ENCODE data around the gene TMEM178A.

TMEM178A gene

DNA sequence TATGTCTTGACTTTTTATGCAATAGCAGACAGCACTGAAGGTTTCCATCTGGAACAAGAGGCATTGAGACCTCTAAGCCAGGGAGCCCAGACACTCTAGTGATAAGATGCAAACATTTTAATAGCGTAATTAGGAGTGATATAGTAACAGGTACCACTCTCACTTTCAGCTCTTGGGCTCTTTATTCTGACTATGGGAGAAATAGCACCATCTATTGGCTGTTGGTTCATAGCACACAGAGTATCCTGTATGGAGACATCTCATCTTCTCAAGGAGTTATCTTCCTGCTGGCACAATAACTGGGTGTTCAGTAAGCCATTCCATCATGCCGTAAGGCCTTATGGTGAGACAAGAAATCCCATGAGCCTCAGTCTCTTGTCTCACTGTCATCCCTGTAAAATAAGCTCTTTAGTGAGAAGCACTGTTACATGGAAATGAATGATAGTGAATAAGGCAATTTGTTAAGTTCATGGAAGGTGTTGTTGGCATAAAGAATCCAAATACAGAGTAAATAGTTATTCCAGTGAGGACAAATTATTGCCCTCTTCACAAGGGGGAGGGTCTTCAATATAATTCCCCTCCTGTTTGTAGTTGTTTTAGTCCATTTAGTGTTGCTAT lies 65.1 kb downstream of the TMEM178A start:
- TF ChIP-seq ZFX (IDR thresholded peaks at IDR 0.05; ENCODE audit: borderline replicate concordance): no peak
- TF ChIP-seq, protein P1, sequence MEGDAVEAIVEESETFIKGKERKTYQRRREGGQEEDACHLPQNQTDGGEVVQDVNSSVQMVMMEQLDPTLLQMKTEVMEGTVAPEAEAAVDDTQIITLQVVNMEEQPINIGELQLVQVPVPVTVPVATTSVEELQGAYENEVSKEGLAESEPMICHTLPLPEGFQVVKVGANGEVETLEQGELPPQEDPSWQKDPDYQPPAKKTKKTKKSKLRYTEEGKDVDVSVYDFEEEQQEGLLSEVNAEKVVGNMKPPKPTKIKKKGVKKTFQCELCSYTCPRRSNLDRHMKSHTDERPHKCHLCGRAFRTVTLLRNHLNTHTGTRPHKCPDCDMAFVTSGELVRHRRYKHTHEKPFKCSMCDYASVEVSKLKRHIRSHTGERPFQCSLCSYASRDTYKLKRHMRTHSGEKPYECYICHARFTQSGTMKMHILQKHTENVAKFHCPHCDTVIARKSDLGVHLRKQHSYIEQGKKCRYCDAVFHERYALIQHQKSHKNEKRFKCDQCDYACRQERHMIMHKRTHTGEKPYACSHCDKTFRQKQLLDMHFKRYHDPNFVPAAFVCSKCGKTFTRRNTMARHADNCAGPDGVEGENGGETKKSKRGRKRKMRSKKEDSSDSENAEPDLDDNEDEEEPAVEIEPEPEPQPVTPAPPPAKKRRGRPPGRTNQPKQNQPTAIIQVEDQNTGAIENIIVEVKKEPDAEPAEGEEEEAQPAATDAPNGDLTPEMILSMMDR (IDR thresholded peaks at IDR 0.05): peak; percentile 71
- H3K27ac ChIP-seq: no peak overlapping the region

DNA sequence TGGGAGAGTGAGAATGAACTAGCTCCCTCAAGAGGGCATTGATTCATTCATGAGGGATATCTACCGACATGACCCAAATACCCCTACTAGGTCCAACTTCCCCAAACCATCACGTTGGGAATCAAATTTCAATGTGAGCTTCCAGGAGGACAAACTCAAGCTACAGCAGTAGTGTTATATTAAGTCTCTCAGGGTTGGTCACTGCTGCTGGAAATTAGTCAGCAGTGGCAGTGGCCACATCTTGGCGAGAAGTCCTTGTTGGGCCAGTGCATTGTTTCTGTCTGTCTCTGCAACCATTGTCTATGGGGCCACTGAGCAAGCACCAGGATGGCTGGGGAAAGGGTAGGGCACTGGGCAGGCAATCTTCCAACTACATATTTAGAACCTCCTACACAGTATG lies 65.8 kb downstream of the TMEM178A start:
- TF ChIP-seq ZFX (IDR thresholded peaks at IDR 0.05; ENCODE audit: borderline replicate concordance): no peak
- TF ChIP-seq, protein P1 (IDR thresholded peaks at IDR 0.05): no peak
- H3K27ac ChIP-seq: no peak overlapping the region

DNA sequence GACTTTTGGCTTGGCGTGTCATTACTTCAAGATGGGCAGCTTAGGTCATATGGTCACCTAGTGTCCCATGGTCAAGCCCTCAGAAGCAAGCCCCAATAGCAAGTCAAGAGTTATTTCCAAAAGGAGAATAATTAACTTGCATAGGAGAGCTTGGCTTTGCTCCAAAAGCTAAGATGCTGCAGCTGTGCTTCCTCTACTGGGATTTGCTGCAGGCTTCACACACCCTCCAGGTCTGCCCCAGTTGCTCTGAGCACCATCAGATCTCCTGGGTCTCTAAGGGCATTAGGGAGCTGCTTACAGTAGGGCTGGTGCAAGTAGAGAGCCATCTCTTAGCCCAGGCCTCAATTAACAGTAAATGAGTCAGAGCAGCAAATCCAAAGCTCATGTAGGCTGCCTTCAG lies 66.8 kb downstream of the TMEM178A start:
- TF ChIP-seq ZFX (IDR thresholded peaks at IDR 0.05; ENCODE audit: borderline replicate concordance): no peak
- TF ChIP-seq, protein P1 (IDR thresholded peaks at IDR 0.05): no peak
- no peak overlapping the region for H3K27ac ChIP-seq

DNA sequence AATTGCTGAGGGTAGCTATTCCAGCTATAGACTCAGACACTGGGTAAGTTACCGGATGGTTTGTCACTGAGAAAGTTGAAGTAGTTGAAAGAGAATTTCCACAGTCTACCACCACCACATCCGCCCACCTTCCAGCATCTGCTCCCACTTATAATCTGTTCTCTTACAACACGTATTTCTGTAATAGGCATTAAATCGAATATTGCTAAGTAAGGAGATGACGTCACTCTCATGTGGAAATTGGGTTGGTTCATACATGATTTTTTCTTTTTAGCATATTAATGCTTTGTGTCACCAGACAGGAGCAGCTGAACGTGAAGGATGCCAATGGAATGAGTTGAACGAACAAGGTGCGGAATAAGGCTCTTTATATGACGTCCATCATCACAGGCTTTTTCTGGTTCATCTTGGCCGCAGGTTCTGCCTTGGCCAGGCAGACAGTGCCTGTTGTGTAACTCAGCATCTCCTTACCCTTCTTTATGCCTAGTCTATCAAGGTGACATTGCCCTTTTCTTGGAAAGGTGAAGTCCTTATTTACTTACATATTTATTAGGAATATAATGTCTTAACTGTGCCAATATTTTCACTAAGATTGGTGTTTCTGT lies 67.5 kb downstream of the TMEM178A start:
- no peak overlapping the region for H3K27ac ChIP-seq
- TF ChIP-seq, protein P1 (IDR thresholded peaks at IDR 0.05): no peak
- no peak for TF ChIP-seq ZFX (IDR thresholded peaks at IDR 0.05; ENCODE audit: borderline replicate concordance)

DNA sequence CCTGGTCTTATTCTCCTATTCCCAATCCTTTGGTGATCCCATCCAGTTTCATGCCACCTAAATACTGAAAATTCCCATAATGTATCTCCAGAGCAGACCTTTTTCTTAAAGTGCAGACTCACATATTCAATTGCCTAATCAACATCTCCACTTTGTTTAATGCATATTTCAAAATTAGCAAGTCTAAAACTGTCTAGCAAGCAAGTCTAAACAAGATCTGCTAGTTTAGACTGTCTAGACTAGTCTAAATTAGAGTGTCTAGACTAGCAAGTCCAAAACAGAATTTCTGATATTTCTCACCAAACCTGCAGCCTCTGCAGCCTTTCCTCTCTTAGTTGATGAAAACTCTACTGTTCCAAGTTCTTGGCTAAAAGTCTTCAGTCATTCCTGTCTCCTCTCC lies 68.7 kb downstream of the TMEM178A start:
- no peak overlapping the region for H3K27ac ChIP-seq
- no peak for TF ChIP-seq ZFX (IDR thresholded peaks at IDR 0.05; ENCODE audit: borderline replicate concordance)
- TF ChIP-seq, protein P1 (IDR thresholded peaks at IDR 0.05): no peak

DNA sequence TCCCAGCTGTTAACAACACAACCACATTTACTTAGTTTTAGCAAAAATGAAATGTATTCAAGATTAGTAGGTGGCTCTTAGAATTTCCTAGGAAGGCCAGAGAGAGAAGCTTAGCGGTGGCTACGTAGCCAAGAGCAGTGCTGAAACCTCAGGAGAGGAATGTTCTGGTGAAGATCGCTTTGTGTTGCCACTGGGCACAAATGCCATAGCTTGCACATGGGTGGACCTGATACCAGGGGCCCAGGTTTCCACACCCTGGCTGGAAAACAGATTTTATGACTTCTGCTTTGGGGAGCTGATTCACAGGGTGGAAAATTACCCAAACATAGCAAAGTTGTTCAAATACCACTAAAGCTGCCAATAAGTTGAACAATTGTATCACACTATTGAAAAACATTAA lies 69.9 kb downstream of the TMEM178A start:
- no peak overlapping the region for H3K27ac ChIP-seq
- no peak for TF ChIP-seq ZFX (IDR thresholded peaks at IDR 0.05; ENCODE audit: borderline replicate concordance)
- TF ChIP-seq, protein P1 (IDR thresholded peaks at IDR 0.05): no peak

DNA sequence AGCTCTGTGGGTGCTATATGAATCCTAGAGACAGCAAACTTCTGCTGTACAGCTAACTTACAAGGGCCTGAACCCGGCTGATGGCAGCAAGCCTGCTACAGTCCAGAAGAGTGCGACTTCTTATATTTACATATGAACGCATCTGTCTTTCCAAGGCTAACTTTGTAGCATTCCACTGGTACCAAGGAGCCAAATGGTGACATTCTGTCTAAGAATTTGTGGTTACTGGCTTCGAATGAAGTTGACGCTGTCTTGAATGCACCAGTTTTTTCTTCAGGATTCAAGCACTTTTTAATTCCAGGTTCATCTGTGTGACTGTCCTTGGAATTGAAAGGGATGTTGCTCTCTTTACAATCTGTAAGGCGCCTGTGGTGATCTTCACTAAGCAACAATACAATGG lies 70.9 kb downstream of the TMEM178A start:
- H3K27ac ChIP-seq: no peak overlapping the region
- TF ChIP-seq, protein P1 (IDR thresholded peaks at IDR 0.05): no peak
- TF ChIP-seq ZFX (IDR thresholded peaks at IDR 0.05; ENCODE audit: borderline replicate concordance): no peak

Measured in 22Rv1 (cell line).